HepG2 (cell line): ENCODE measurements around the gene BCCIP. TPM values are rescaled to one million over a fixed set of nuclear protein-coding genes. Genes with fewer than 3 reads are reported as not detected.
A peak's percentile ranks its signal among the peaks of the same experiment; 100 is the strongest.

Source experiments
- BORCS8-MEF2B ChIP-seq: sonication (generic); formaldehyde crosslinking; IDR thresholded peaks from 2 replicates; pipeline ENCODE4 v1.8.0; 2022; ENCODE audit warnings: mild to moderate bottlenecking, missing genetic modification reagents
- FOXK1 ChIP-seq: sonication (generic); formaldehyde crosslinking; IDR thresholded peaks from 2 replicates; pipeline ENCODE4 v1.4.0; 2020; ENCODE audit warnings: low read depth, missing genetic modification reagents, borderline replicate concordance
- GMEB1 ChIP-seq: sonication (generic); formaldehyde crosslinking; IDR thresholded peaks from 2 replicates; pipeline ENCODE4 v1.5.1; 2020; ENCODE audit warnings: missing genetic modification reagents, mild to moderate bottlenecking, borderline replicate concordance
- HDAC2 ChIP-seq: sonication (generic); formaldehyde crosslinking; IDR thresholded peaks from 2 replicates; pipeline ENCODE4 v1.4.0; 2020; ENCODE audit warnings: missing genetic modification reagents
- MLXIP ChIP-seq: sonication (generic); formaldehyde crosslinking; IDR thresholded peaks from 2 replicates; pipeline ENCODE4 v1.9.0; 2021; ENCODE audit warnings: missing genetic modification reagents, borderline replicate concordance
- NONO ChIP-seq, 2 experiments: fragments of 450-650 bp in 1 of 2; sonication (generic) in 1 of 2; formaldehyde crosslinking in 1 of 2; IDR thresholded peaks in 1 of 2; conservative IDR thresholded peaks in 1 of 2; 2 replicates each; pipeline versions ENCODE4 v1.6.1 to v1.8.0; 2017 to 2022; ENCODE audit warnings: mild to moderate bottlenecking in 1 of 2, missing genetic modification reagents in 1 of 2, moderate library complexity in 1 of 2
- NR2C2 ChIP-seq: sonication (generic); formaldehyde crosslinking; IDR thresholded peaks from 2 replicates; pipeline ENCODE4 v1.4.0; 2020; ENCODE audit warnings: missing genetic modification reagents, mild to moderate bottlenecking, moderate library complexity, borderline replicate concordance
- POGK ChIP-seq: sonication (generic); formaldehyde crosslinking; conservative IDR thresholded peaks from 2 replicates; pipeline ENCODE4 v1.8.0; 2022; ENCODE audit warnings: mild to moderate bottlenecking, moderate library complexity, missing genetic modification reagents
- POLR2G ChIP-seq: fragments of 200-400 bp; formaldehyde crosslinking; IDR thresholded peaks from 2 replicates; pipeline ENCODE4 v1.6.1; 2018; ENCODE audit warnings: mild to moderate bottlenecking, low read depth, low read length, moderate library complexity
- RBM39 ChIP-seq: fragments of 200-400 bp; formaldehyde crosslinking; IDR thresholded peaks from one replicate; pipeline ENCODE4 v1.6.1; 2018; ENCODE audit warnings: antibody characterized with exemption, mild to moderate bottlenecking, low read depth, low read length; ENCODE audit not compliant: poor library complexity, severe bottlenecking
- RXRA ChIP-seq: sonication (generic); formaldehyde crosslinking; IDR thresholded peaks from 2 replicates; pipeline ENCODE4 v1.5.1; 2020; ENCODE audit warnings: missing genetic modification reagents
- SRSF9 ChIP-seq: fragments of 200-400 bp; formaldehyde crosslinking; IDR thresholded peaks from 2 replicates; pipeline ENCODE4 v1.6.1; 2018; ENCODE audit warnings: borderline replicate concordance, mild to moderate bottlenecking, low read depth, low read length; ENCODE audit not compliant: insufficient read depth, poor library complexity, severe bottlenecking
- TEAD3 ChIP-seq: optimal IDR thresholded peaks from 2 replicates; pipeline ENCODE3; 2016; ENCODE audit warnings: borderline replicate concordance
- ZBTB26 ChIP-seq: IDR thresholded peaks from 2 replicates; pipeline ENCODE4 v1.6.1; 2016; ENCODE audit warnings: missing compliant biosample characterization, missing genetic modification reagents, borderline replicate concordance
- ZFX ChIP-seq: sonication (generic); formaldehyde crosslinking; IDR thresholded peaks from 2 replicates; pipeline ENCODE4 v1.4.0; 2020; ENCODE audit warnings: mild to moderate bottlenecking, low read depth, missing genetic modification reagents, moderate library complexity
- ZNF234 ChIP-seq: sonication (generic); formaldehyde crosslinking; conservative IDR thresholded peaks from 2 replicates; pipeline ENCODE4 v1.5.1; 2020; ENCODE audit warnings: mild to moderate bottlenecking, missing genetic modification reagents
- ZNF44 ChIP-seq: sonication (generic); formaldehyde crosslinking; IDR thresholded peaks from 2 replicates; pipeline ENCODE4 v1.5.1; 2020; ENCODE audit warnings: mild to moderate bottlenecking, missing genetic modification reagents
- ZNF564 ChIP-seq: sonication (generic); formaldehyde crosslinking; IDR thresholded peaks from 2 replicates; pipeline ENCODE4 v1.8.1; 2023; ENCODE audit warnings: mild to moderate bottlenecking, missing genetic modification reagents
- ZNF768 ChIP-seq: sonication (generic); formaldehyde crosslinking; IDR thresholded peaks from 2 replicates; pipeline ENCODE4 v1.4.0; 2020; ENCODE audit warnings: missing genetic modification reagents
- ZNF792 ChIP-seq: IDR thresholded peaks from 2 replicates; pipeline ENCODE4 v1.6.1; 2016
- polyA plus RNA-seq, 8 experiments: library from polyadenylated mRNA; depleted of rRNA in 3 of 8; stranded (reverse) in 7 of 8; unstranded in 1 of 8; fragments of >200 nt; fragmentation: Illumina TruSeq in 4 of 8; extraction: Trizol in 4 of 8; gene quantifications; 2 replicates each; pipeline versions ENCODE4 v1.2.1 to v1.2.3, GENCODE V29; 2011 to 2016; ENCODE audit warnings: low read depth in 4 of 8, missing spikeins in 1 of 8, mixed read lengths in 1 of 8; ENCODE audit not compliant: insufficient read depth in 1 of 8
- total RNA-seq, 5 experiments: library from RNA; depleted of rRNA; stranded (reverse); fragments of >200 nt; fragmentation: Illumina TruSeq; extraction: Trizol; gene quantifications; 2 replicates each; pipeline ENCODE4 v1.2.3, GENCODE V29; 2016; ENCODE audit warnings: low read depth in 1 of 5

Gene BCCIP
- total and polyA plus RNA-seq, 2 of the 13 experiments (the other 11 are each of a cell fraction or from before 2014, with no cell fraction given), result 37.0 to 132 TPM

- TF ChIP-seq BORCS8-MEF2B (peak; percentile 21; the same call in 1 of the 2 replicates), ZNF234 (no peak), SRSF9 (no peak), ZFX (CRISPR knock-in tag) (peak; percentile 91), POLR2G (peak; percentile 93), NR2C2 (CRISPR knock-in tag) (peak; percentile 98), HDAC2 (CRISPR knock-in tag) (peak; percentile 22; the same call in 1 of the 2 replicates), ZNF564 (CRISPR knock-in tag) (0 out of 2 replicates have a peak, but pooled peaks have one; percentile 70), NONO (IDR thresholded peaks at IDR 0.05) (peak; percentile 96; the same call in 1 of the 2 replicates), NONO (CRISPR knock-in tag; conservative IDR thresholded peaks at IDR 0.05) (peak; percentile 77), TEAD3 (peak; percentile 39), ZNF768 (CRISPR knock-in tag) (peak; percentile 38; the same call in 1 of the 2 replicates), ZBTB26 (CRISPR knock-in tag) (0 out of 2 replicates have a peak, but pooled peaks have one; percentile 37), RBM39 (peak; percentile 82), POGK (CRISPR knock-in tag) (0 out of 2 replicates have a peak, but pooled peaks have one; percentile 34), ZNF44 (CRISPR knock-in tag) (peak; percentile 27; the same call in 1 of the 2 replicates), GMEB1 (CRISPR knock-in tag) (peak; percentile 37; the same call in 1 of the 2 replicates), FOXK1 (CRISPR knock-in tag) (peak; percentile 78; the same call in 1 of the 2 replicates), ZNF792 (CRISPR knock-in tag) (peak; percentile 91), MLXIP (CRISPR knock-in tag) (no peak), RXRA (peak; percentile 99)
These were observed at the start of gene BCCIP, which contains the start of gene UROS (continued) for GRCh38 chr10:125822878-125823662.
